Esophagus mucosa (tissue), 1 donor: ENCODE data around the gene AGO1. TPM values are rescaled to one million over a fixed set of nuclear protein-coding genes. Genes with fewer than 3 reads are reported as not detected.
"Not testable (repeated sequence)": the region's sequence is repeated elsewhere in the genome, so short reads cannot be mapped to it uniquely, and the experiment has no call there.

Source experiments
- ATAC-seq: fragments of 200-7000 bp; cut with Tn5 transposase; one replicate; pipeline ENCODE4 v1.9.1; 2020
- total RNA-seq: library from RNA; stranded (reverse); gene quantifications from one replicate; pipeline ENCODE4 v1.2.4, GENCODE V29; 2023
- donor health status: DM: yes; HTN: yes; CAD: no.

The AGO1 gene
- total RNA-seq, result 14.8 TPM

DNA sequence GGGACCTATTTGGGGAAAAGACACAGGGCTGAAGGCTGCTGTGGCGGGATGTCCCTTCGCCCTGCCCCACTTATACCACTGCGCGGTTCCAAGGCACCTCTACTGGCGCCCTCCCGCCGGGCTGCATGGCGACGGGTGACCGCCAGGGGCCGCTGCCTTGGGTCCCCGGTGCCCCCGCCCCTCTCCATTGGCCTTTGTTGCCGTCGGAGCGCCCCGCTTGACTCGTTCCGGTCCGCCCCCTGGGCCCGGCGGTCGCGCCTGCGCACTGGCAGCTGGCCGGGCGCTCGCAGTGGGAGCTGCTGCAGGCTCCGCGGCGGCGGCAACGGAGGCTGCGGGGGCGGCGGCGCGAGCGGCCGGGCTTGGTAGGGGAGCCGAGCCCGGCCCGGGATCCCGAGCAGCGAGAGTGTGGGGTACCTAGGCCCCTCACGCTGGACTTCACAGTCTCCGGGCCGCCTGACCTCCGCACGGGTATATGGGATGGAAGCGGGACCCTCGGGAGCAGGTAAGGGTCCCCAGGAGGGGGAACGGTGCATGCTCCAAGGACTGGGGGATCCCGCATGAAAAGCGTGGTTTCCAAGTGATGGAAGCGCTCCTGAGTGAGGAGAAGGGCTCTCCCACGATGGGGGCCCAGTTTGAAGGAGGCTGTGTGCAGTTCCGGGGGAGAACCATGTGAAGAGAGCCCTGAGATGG, at the start of gene AGO1:
Gene AGO1 (plus strand): TSS at position 265 of the 690 bp plus-strand sequence. CDS start 213 bp downstream, at position 478.
- peak; percentile 98 for ATAC-seq

DNA sequence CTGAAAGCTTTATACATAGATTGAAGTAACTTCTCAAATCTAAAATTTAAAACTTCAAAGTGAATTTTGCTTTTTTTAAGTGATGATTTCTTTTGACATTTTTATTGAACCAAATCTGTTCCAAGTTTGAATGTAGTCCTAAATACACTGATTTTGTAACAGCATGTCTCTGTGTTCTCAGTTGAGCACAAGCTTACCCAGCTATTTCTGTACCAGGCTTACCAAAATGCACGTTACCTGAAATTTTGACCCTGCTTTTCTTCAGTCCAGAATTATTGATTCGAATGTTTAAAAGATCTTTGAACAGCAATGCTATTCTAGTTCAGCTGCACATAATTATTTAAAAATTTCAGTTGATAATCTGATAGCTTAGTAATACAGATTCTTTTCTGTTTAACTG, 49.6 kb upstream of the AGO1 start:
- no peak for ATAC-seq

DNA sequence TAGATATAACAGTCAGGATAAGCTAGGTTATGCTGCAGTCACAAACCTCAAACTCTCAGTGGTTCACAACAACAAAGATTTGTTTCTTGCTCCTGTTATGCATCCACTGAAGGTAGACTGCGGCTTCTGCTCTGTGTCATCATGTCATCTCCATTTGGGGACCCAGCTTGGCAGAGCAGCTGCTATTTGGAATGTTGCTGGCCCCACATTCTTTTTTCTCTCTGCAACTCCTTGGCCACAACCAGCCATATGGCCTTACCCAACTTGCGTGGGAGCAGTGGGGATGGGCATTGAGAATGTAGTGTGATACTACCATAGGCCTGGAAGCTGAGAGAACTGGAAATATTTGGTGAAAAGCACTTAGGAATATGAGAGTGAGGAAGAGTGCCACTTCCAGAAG, 48.8 kb upstream of the AGO1 start:
- ATAC-seq, result no peak

DNA sequence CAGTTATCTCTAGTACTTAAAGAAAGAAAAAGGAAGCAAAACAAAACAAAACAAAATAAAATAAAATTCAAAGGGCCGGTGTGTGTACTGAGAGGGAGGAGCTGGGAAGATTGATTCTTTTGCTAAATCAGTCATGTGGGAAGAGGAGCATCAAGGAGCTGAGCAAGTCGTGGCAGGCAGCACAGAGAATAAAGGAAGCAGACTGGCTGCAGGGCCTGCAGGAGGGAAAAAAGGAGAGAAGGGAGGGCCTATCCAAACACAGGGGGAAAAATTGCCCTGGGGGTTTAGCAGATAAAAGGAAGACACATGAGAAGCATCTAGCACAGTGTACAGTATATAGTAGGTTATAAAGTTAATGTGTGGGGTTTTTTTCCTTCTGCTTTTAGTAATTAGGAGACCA, 47.6 kb upstream of the AGO1 start:
- peak; percentile 63 for ATAC-seq

DNA sequence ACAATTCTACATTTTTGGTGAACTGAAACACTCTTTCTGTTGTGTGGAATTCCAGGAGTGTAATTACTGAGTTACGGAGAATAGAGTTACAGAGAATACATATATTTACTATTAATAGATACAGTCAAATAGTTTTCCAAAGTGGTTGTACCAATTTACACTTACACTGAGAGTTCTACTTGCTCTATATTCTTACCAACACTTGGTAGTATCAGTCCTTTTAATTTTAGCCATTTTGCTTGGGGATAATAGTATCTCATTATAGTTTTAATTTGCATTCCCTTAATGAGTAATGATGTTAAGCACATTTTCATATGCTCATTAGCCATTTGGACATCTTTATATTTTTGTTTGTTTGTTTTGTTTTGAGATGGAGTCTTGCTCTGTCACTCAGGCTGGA, 46.3 kb upstream of the AGO1 start:
- ATAC-seq, result no peak

DNA sequence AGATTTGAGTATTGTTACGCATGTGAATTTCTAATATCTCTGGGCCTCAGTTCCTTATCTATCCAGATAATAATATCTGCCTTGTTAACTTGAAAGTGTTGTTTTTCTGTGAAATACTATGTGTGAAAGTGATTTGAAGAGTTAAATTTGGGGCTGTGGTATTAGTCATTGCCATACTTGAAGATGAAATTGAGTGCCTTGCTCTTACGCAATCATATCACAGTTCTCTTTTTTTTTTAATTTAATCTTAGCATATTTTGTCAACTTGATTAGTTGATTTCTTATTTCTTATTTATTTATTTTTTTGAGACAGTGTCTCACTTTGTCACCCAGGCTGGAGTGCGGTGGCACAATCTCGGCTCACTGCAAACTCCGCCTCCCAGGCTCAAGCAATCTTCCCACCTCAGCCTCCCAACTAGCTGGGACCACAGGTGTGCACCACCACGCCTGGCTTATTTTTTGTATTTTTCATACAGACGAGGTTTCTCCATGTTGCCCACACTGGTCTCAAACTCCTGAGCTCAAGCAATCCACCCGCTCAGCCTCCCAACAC, 44.2 kb upstream of the AGO1 start:
- ATAC-seq, result no peak

DNA sequence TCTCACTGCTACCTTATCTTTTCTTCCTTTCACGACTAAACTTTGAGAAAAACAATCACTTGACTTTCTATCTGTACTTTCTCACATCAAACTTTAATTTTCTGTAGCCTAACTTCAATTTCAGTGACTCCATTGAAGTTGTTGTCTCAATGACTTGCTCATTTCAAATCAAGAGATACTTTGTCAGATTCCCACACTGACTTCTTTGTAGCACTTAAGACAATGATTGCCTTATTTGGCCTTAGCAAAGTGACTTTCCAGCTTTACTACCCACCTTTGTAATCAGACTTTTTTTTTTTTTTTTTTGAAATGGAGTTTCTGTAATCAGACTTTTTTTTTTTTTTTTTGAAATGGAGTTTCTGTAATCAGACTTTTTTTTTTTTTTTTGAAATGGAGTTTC, 38.2 kb upstream of the AGO1 start:
- no peak for ATAC-seq

DNA sequence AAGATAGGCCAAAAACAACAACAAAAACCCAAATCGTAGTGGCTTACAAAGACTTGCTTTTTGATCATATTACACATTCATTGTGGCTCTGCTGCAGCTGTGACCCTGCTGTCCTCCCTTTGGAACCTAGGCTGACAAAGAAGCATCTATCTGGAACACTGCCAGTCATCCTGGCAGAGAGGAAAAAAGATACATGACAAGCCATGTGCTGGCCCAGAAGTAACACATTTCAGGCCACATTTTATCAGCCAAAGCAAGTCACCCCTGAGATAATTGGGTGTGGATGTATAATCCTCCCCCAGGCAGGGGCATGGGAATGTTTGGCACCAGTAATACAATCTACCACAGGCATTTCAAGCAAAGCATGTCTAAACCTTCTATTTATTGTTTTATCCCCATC, 37.2 kb upstream of the AGO1 start:
- no peak for ATAC-seq

DNA sequence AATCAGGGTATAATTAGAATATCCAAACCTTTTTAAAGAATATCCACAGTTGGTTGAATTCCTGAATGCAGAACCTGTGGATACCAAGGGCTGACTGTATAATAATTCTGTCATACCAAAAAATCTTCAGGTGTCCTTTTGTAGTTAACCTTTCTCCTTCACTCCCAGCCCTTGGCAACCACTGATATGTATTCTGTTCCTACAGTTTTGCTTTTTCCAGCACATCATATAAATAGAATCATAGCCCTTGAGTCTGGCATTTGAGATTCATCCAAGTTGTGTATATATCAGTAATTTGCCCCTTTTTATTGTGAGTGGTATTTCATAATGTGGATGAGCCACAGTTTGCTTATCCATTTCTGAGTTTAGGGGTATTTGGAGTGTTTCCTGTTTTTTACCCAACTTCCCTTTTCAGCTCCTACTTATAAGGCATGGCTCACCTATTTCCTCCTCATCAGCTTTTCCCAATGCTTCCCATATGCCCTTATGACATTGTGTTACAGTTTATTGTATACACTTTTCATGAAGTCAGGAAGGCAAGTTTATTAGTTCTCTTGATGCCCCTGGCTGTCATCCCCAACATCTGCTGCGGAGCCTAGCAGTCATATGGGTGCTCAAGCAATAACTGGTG, 35.0 kb upstream of the AGO1 start:
- ATAC-seq, result no peak

DNA sequence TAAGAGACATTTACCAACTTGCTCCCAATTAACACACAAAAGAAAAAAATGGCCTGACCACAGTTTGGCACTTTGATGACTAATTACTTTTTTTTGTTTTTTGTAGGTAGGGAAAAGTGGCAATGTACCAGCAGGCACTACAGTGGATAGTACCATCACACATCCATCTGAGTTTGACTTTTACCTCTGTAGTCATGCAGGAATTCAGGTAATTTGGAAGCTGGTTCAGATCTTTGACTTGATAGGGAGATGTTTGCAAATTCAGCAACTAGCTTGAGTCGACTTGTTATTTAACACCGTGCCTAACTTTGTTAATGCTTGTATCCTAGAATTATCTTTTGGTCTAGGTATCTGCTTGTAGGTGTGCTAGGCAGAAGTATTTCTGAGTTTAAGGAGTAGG, 33.0 kb upstream of the AGO1 start:
- no peak for ATAC-seq

DNA sequence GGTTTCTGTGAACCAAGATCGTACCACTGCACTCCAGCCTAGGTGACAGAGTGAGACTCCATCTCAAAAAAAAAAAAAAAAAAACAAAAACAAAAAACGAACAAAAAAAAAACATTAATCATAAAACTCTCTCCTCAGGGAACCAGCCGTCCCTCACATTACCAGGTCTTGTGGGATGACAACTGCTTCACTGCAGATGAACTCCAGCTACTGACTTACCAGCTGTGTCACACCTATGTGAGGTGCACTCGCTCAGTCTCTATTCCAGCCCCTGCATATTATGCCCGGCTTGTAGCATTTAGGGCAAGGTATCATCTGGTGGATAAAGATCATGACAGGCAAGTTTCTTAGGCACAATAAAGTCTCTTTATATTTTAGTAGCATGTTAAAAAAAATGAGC, 32.3 kb upstream of the AGO1 start:
- no peak for ATAC-seq

DNA sequence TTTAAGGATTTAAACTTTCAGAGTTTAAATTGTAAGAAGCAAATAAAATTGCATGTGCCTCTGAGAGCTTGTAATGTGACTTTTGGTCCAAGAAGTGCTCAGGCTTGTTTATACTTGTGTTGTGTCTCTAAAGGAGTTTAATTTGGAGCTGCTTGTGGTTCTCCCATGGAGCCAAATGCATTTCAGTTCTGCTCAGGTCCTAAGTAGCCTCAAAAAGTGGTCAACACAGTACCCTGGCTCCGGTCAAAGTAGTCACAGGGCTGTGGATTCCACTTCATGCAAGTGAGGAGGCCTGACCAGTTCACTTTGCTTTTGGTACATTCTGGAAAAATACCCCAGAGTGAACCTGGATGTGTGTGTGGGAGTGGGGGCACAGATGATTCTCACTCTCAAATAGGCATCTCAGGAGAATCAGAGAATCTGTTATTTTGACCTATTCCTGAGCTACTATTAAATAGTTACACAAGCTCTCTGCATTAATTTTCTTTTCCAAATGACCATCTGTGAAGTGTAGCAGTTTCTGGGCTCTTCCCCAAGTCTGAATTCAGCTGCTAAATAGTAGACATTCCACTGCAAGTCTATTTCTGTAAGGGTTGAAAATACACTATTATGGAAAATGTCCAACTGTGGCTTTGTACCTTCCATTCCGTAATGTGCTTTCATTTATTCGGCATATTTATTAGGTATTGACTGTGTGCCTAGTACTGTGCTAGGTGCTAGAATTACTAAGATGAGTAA, 31.7 kb upstream of the AGO1 start:
- no peak for ATAC-seq

DNA sequence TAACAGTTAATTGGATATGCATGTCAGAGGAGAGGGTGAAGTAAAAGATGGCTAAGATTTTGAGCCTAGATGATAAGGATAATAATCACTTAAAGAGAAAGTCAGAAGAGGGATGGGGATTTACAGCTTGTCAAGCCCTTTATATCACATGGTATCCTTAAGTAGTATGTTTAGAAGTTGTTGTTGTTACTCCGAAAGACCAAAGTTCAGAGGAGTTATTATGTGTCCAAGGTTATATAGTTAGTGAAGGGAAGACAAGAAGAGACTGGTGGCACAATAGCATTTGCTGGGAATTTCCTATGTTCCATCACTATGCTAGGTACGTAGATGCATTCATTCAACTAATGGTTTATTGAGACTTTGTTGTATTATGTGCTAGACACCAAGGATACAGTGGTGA, 30.8 kb upstream of the AGO1 start:
- no peak for ATAC-seq

DNA sequence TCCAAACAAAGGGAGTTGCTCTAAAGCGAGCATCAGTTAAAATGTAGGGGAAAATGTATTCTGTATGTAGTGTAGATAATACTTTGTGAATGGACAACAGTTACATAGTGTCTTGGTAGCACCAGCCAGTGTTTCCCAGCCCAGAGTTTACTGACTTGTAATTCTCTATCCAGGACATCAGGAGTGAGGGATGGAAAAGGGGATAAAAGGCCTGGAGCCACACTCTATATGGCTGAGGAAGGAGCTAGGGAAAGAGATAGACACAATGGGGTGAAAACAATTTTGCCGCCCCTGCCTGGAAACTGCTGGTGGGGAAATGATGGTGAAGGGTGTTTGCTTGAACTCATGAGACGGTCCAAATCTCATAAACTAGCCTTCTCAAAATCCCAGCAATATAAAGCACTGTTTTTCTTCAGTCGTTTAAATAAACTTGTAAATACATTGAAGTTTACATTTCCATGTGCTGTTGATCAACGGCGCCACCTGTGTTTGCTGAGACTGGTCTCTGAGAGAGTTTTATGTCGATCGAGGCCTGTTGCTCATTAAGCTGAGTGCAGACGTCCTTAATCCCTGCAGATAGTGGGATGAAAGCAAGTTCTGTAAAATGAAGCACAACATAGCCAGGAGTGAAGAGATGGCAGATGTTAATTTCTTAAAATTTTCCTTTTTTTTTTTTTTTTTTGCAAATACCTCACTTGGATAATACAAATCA, 27.9 kb upstream of the AGO1 start:
- ATAC-seq, result no peak

DNA sequence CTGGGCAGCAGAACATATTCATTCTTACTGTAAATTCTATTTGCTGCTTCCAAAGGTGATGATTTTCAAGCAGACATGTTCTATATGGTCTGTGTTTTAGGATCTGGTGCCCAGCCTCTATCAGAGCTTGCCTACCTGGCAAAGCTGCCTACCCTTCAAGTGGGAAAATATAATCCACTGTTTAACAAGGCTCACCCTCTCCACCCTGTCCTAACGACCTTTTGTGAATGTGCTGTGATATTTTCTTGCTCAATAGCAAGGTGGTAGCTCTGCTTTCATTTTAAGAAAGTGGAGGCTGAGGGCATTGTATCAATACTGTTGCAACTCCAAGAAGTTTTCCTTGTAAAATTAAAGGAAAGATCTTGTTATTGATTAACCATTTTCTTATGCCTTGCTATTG, 26.0 kb upstream of the AGO1 start:
- no peak for ATAC-seq

DNA sequence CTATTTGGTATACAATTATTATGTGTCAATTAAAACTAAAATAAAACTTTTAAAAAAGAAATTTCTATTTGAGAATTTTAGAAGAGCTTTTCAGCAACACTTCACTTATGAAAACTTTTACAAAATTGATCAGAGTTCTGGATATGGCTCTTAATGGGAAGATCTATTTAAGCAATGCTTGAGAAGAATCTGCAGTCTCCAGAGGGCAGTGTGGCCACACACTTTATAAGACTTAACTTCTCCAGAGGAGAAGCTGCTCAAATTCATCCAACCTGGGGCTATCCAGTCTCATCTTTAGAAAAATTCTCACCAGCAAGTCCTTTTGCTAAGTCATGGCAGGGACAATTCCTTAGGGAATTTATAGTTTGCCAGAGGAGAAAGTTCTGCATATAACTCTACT, 25.2 kb upstream of the AGO1 start:
- no peak for ATAC-seq

DNA sequence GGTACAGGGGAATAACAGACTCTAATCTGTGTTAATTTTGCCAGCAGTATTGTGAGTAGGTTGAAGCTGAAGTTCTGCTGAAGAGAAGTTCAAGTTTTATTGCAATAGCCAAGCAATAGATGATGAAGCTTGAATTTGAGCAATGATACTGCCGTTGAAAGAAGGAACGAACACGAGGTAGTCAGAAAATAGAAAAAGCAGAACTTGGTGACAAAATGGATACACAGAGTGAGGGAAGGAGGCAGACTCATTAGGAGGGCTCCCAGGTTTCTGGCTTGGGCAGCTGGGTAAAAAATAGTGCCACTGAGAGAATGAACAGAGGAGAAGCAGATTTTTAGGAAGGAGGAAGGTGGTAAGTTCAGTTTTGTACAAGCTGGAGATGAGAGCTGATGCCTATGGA, 22.3 kb upstream of the AGO1 start:
- no peak for ATAC-seq

DNA sequence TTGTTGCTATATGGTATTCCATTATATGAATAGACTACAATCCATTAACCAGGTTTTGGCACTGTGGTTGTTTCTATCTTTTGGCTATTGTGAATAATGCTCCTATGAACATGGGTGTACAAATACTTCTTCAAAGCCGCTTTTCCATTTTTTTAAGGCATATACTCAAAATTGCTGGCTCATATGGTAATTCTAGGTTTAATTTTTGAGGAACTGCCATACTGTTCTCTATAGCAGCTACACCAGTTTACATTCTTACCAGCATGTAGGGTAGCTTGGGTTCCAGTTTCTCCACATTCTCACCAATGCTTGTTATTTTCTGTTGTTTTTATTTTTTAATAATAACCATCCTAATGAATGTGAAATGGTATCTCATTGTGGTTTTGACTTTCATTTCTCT, 19.9 kb upstream of the AGO1 start:
- ATAC-seq, result no peak

DNA sequence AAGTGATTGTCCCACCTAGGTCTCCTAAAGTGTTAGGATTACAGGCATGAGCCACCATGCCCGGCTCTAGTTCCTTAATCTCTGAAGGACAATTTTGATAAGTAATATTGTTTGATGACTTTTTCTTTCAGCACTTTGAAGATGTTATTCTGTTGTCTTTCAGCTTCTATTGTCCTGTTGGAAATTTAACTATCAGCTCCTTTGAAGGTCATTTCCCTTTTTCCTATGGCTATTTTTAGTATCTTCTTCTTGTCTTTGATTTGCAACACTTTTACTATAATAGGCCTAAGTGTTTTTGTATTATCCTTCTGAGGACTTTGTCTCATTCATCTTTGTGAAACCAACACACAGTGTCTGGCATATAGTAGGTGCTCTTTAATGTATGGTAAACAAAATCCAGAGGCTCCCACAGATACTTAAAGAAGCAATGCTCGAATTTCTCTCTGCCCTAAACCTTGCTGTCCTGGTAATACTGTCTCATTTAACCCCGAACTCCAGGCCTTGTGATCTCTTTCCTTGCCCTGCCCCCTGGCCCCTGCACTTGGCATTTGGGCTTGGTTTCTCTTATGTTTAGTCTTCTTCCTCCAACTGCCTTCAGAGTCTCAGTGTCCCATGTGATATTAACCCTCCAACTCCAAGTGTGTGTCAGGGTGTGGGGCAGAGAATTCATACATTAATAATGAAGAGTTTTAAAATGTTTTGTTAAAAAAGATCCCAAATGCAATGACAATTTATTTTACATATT, 19.0 kb upstream of the AGO1 start:
- no peak for ATAC-seq

DNA sequence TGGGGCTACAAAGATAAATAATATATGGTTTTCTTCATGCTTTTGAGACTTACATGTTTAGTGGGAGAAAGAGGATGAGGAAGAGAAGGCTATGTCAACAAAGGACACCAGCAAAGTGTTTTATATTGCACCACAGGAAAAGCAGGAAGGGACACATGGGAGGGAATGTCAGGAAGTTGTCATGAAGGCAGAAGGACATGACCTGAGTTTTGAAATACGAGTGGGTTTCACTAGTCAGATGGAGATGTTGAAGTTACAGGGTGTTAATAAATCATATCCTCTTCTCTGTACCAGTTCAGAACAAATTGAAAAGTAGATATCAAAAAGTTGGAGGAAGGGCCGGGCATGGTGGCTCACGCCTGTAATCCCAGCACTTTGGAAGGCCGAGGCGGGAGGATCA, 18.2 kb upstream of the AGO1 start:
- ATAC-seq, result no peak

DNA sequence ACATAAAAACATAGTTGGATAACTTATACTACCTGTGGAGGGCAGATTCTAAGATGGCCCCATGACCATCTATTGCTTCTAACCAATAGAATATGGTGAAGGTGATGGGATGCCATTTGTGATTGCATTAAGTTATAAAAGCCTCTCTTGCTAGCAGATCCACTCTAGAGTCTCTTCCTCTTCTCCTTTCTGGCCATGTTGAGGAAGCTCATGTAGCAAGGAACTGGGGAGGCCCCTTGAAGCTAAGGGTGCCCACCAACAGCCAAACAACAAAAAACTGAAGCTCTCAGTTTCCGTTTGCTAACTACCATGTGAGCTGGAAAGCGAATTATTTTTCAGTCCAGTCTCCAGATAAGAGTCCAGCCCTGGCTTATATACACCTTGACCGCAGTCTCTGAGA, 16.0 kb upstream of the AGO1 start:
- no peak for ATAC-seq

DNA sequence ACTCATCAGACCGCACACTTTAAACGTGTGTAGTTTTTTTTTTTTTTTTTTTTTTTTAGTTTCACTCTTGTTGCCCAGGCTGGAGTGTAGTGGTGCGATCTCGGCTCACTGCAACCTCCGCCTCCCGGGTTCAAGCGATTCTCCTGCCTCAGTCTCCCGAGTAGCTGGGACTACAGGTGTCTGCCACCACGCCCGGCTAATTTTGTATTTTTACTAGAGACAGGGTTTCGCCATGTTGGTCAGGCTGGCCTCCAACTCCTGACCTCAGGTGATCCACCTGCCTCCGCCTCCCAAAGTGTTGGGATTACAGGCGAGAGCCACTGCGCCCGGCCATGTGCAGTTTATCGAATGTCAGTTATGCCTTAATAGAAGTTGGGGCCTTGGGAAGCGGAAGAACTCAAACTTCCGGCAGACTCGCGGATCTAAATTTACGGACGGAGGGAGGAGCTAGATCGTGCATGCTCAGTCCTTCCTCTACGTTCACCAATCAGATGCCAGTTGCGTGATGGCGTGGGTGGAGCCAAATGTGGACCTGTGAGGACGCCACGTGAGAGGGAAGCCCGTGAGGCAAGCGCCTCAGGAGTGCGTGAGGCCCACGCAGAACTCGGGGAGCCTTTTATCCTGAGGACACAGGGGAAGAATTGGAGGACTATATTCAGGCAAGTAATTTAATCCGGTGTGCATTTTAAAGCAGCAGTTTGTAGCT, 13.6 kb upstream of the AGO1 start:
- not testable (repeated sequence) for ATAC-seq
